ENCODE measurements around the gene TBC1D5. TPM values are rescaled to one million over a fixed set of nuclear protein-coding genes. Genes with fewer than 3 reads are reported as not detected.

TBC1D5 gene
- total and polyA plus RNA-seq, 12 donors, result 6.7 to 35.6 (median 30.5) TPM

GRCh38 chr3:17431484-17432045 lies 310.9 kb downstream of the TBC1D5 start:
- Histone ChIP-seq H3K4me3 (no peak overlapping the region), H3K27ac (no peak overlapping the region), H3K27me3 (no peaks in the 10 kb centered on the region), H3K36me3 (no peaks in the 10 kb centered on the region), H3K4me1 (peaks cover 0 to 20% (median 0%) of the 10 kb centered on the region in 9 donors), H3K9me3 (no peaks in the 10 kb centered on the region)
- no peak for ATAC-seq
- intact Hi-C loops (cut with DNase I), result loop anchor here in 9 of 10 donors (2.0 to 10.0 kb wide), 5 partner anchors 253 to 411 kb away; no protein-coding TSS in a partner anchor
- WGBS, 2 donors, result 98% methylated on average over 2 of the region's 2 CpGs
- TF ChIP-seq, protein P1, sequence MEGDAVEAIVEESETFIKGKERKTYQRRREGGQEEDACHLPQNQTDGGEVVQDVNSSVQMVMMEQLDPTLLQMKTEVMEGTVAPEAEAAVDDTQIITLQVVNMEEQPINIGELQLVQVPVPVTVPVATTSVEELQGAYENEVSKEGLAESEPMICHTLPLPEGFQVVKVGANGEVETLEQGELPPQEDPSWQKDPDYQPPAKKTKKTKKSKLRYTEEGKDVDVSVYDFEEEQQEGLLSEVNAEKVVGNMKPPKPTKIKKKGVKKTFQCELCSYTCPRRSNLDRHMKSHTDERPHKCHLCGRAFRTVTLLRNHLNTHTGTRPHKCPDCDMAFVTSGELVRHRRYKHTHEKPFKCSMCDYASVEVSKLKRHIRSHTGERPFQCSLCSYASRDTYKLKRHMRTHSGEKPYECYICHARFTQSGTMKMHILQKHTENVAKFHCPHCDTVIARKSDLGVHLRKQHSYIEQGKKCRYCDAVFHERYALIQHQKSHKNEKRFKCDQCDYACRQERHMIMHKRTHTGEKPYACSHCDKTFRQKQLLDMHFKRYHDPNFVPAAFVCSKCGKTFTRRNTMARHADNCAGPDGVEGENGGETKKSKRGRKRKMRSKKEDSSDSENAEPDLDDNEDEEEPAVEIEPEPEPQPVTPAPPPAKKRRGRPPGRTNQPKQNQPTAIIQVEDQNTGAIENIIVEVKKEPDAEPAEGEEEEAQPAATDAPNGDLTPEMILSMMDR (IDR thresholded peaks at IDR 0.05), result no peak
- no peak for DNase-seq

DNA sequence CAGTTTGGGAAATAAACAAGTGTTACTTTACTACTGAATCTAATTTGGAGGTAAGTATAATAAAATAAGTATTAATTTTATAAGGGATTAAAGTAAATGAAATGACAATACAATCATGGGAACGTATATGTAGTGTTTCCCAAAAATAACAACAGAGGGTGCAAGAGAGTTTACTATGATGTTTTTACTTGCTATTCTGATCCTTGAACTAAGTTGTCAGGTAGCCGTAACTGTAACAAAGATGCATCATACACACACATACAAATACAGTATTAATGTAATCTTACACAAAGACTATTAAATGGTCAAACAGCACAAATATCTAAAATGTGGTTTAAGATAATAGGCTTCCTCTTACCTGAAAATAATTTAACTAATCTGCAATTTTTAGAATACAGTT lies 311.4 kb downstream of the TBC1D5 start:
- intact Hi-C loops (cut with DNase I), result loop anchor here in 9 of 10 donors (2.0 to 10.0 kb wide), 5 partner anchors 254 to 411 kb away; no protein-coding TSS in a partner anchor
- Histone ChIP-seq H3K9me3 (no peaks in the 10 kb centered on the region), H3K27me3 (no peaks in the 10 kb centered on the region), H3K27ac (no peak overlapping the region), H3K4me3 (no peak overlapping the region), H3K36me3 (no peaks in the 10 kb centered on the region), H3K4me1 (peaks cover 0 to 20% (median 0%) of the 10 kb centered on the region in 9 donors)
- DNase-seq, result no peak
- TF ChIP-seq, protein P1 (IDR thresholded peaks at IDR 0.05), result peak in 8 of 9 donors; percentile 18 to 74 (median 58)
- peak in 6 of 8 donors; percentile 37 to 71 (median 58) for ATAC-seq
- 14 to 17% methylated on average over 2 of the region's 2 CpGs for WGBS, 2 donors

GRCh38 chr3:17430582-17430981 lies 311.8 kb downstream of the TBC1D5 start:
- no peaks in the 10 kb centered on the region for H3K36me3 ChIP-seq
- WGBS, 2 donors, result 79 to 84% methylated on average over 3 of the region's 3 CpGs
- H3K27ac ChIP-seq, result no peak overlapping the region
- no peak overlapping the region for H3K4me3 ChIP-seq
- no peak for ATAC-seq
- intact Hi-C loops (cut with DNase I), result loop anchor here in 9 of 10 donors (2.0 to 10.0 kb wide), 5 partner anchors 254 to 412 kb away; no protein-coding TSS in a partner anchor
- no peak for DNase-seq
- no peaks in the 10 kb centered on the region for H3K27me3 ChIP-seq
- no peaks in the 10 kb centered on the region for H3K9me3 ChIP-seq
- TF ChIP-seq, protein P1 (IDR thresholded peaks at IDR 0.05), result no peak
- H3K4me1 ChIP-seq, result peaks cover 0 to 20% (median 0%) of the 10 kb centered on the region in 9 donors

GRCh38 chr3:17423786-17424536 lies 318.5 kb downstream of the TBC1D5 start:
- H3K4me1 ChIP-seq, result peaks cover 0 to 11% (median 0%) of the 10 kb centered on the region in 9 donors
- H3K27me3 ChIP-seq, result no peaks in the 10 kb centered on the region
- no peak overlapping the region for H3K4me3 ChIP-seq
- TF ChIP-seq, protein P1 (IDR thresholded peaks at IDR 0.05), result no peak
- intact Hi-C loops (cut with DNase I), result no loop called here
- no peaks in the 10 kb centered on the region for H3K36me3 ChIP-seq
- ATAC-seq, result peak in 1 of 8 donors; percentile 52
- DNase-seq, result no peak
- H3K9me3 ChIP-seq, result no peaks in the 10 kb centered on the region
- WGBS, 2 donors, result 67% methylated on average over 4 of the region's 4 CpGs
- no peak overlapping the region for H3K27ac ChIP-seq
